Mesenchymal stem cell (in vitro differentiated cells and primary cell): ENCODE data around the gene PRR15L.

Source experiments
- DNase-seq: peaks from one replicate; pipeline ENCODE4 v3.0.0-alpha.2; 2013
- H2AFZ ChIP-seq: one replicate; pipeline ENCODE4 v1.6.1; 2013; ENCODE audit warnings: low read depth, mild to moderate bottlenecking, control low read depth, inconsistent platforms, low read length, moderate library complexity
- H2AK5ac ChIP-seq: 2 replicates; pipeline ENCODE4 v1.6.1; 2013; ENCODE audit warnings: low read length, moderate library complexity, mild to moderate bottlenecking, inconsistent platforms; ENCODE audit not compliant: severe bottlenecking
- H2BK120ac ChIP-seq: one replicate; pipeline ENCODE4 v1.6.1; 2013; ENCODE audit warnings: low read depth, mild to moderate bottlenecking, inconsistent platforms, low read length, moderate library complexity
- H2BK12ac ChIP-seq, 2 experiments: one replicate each; pipeline ENCODE4 v1.6.1; 2013; ENCODE audit warnings: inconsistent platforms in 2 of 2, low read length in 2 of 2, mild to moderate bottlenecking in 2 of 2, moderate library complexity in 2 of 2, control low read depth in 1 of 2
- H2BK15ac ChIP-seq: one replicate; pipeline ENCODE4 v1.6.1; 2013; ENCODE audit warnings: mild to moderate bottlenecking, low read depth, inconsistent platforms; ENCODE audit not compliant: poor library complexity, severe bottlenecking
- H2BK5ac ChIP-seq: 2 replicates; pipeline ENCODE4 v1.6.1; 2013; ENCODE audit warnings: low read depth, mild to moderate bottlenecking, low read length, control low read depth, inconsistent platforms; ENCODE audit not compliant: poor library complexity, severe bottlenecking
- H3K14ac ChIP-seq, 2 experiments: one replicate each; pipeline ENCODE4 v1.6.1; 2013; ENCODE audit warnings: inconsistent platforms in 2 of 2, low read length in 2 of 2, control low read depth in 1 of 2, mild to moderate bottlenecking in 1 of 2, moderate library complexity in 1 of 2
- H3K18ac ChIP-seq, 2 experiments: one replicate each; pipeline ENCODE4 v1.6.1; 2013; ENCODE audit warnings: inconsistent platforms in 2 of 2, low read length in 2 of 2, control low read depth in 1 of 2, low read depth in 1 of 2, mild to moderate bottlenecking in 1 of 2
- H3K23ac ChIP-seq, 2 experiments: one replicate each; pipeline ENCODE4 v1.6.1; 2013; ENCODE audit warnings: inconsistent platforms in 2 of 2, low read length in 2 of 2, mild to moderate bottlenecking in 2 of 2, moderate library complexity in 2 of 2, control low read depth in 1 of 2
- H3K27ac ChIP-seq: 2 replicates; pipeline ENCODE4 v1.5.1; 2013; ENCODE audit warnings: mild to moderate bottlenecking, moderate library complexity, low read length, control low read depth, inconsistent platforms; ENCODE audit not compliant: poor library complexity, severe bottlenecking
- H3K27me3 ChIP-seq, 2 experiments: 2 replicates each; pipeline versions ENCODE4 v1.6.1 to v1.7.0; 2013; ENCODE audit warnings: low read length in 2 of 2, mild to moderate bottlenecking in 2 of 2, moderate library complexity in 2 of 2, control low read depth in 1 of 2, inconsistent platforms in 1 of 2; ENCODE audit not compliant: control insufficient read depth in 1 of 2, insufficient read depth in 1 of 2
- H3K36me3 ChIP-seq, 2 experiments: 2 replicates each; pipeline versions ENCODE4 v1.6.1 to v1.7.0; 2013; ENCODE audit warnings: low read length in 2 of 2, control low read depth in 1 of 2, inconsistent platforms in 1 of 2, low read depth in 1 of 2, mild to moderate bottlenecking in 1 of 2; ENCODE audit not compliant: insufficient read depth in 2 of 2, control insufficient read depth in 1 of 2
- H3K4ac ChIP-seq, 2 experiments: one replicate each; pipeline ENCODE4 v1.6.1; 2013; ENCODE audit warnings: inconsistent platforms in 2 of 2, low read length in 2 of 2, mild to moderate bottlenecking in 2 of 2, moderate library complexity in 2 of 2, control low read depth in 1 of 2, low read depth in 1 of 2
- H3K4me1 ChIP-seq: 2 replicates; pipeline ENCODE4 v1.6.1; 2013; ENCODE audit warnings: low read depth, low read length, control low read depth; ENCODE audit not compliant: control insufficient read depth, insufficient read depth
- H3K4me2 ChIP-seq: 2 replicates; pipeline ENCODE4 v1.6.1; 2013; ENCODE audit warnings: low read length, mild to moderate bottlenecking, inconsistent platforms; ENCODE audit not compliant: poor library complexity, severe bottlenecking
- H3K4me3 ChIP-seq, 2 experiments: 2 replicates each; pipeline versions ENCODE4 v1.5.1 to v1.7.0; 2013; ENCODE audit warnings: low read length in 2 of 2, mild to moderate bottlenecking in 2 of 2, control low read depth in 1 of 2, low read depth in 1 of 2; ENCODE audit not compliant: insufficient read depth in 1 of 2
- H3K79me1 ChIP-seq: replicated peaks from 2 replicates; pipeline ENCODE4 v1.6.1; 2013; ENCODE audit warnings: mild to moderate bottlenecking, control low read depth, low read length, inconsistent platforms; ENCODE audit not compliant: poor library complexity, severe bottlenecking
- H3K9ac ChIP-seq: 2 replicates; pipeline ENCODE4 v1.7.0; 2013; ENCODE audit warnings: mild to moderate bottlenecking, low read length, moderate library complexity
- H3K9me3 ChIP-seq: 2 replicates; pipeline ENCODE4 v1.7.0; 2013; ENCODE audit warnings: mild to moderate bottlenecking, low read length; ENCODE audit not compliant: control insufficient read depth
- H4K8ac ChIP-seq: one replicate; pipeline ENCODE4 v1.6.1; 2013; ENCODE audit warnings: inconsistent platforms, mild to moderate bottlenecking, low read length, moderate library complexity
- H4K91ac ChIP-seq: one replicate; pipeline ENCODE4 v1.6.1; 2013; ENCODE audit warnings: mild to moderate bottlenecking, low read length, inconsistent platforms
- WGBS: methylation state at CpG from one replicate; pipeline ENCODE4 v1.1.7; 2013; ENCODE audit warnings: mixed read lengths; 5-methylcytosine and 5-hydroxymethylcytosine counted together

PRR15L gene

DNA sequence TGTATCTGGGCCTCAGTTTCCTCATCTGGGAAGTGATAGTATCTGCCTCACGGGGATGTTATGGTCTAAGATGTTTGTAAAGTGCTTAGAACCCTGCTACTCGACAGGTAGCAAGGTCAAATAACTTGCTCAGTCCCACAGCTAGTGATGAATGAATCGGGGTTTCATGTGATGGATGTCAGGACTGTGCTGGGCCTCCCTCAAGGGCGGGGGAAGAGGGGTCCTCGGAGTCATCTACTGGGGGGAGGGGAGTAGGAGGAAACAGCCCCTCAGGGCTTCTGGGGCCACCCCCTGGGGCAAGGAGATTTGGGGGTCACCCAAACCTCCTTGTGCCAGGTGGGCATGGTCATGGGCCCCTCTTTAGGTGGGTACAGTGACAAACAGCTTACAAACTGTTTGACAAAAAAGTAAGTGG is 15.6 kb downstream of the PRR15L start:
- 59% methylated on average over 5 of the region's 5 CpGs for WGBS
- H3K9me3 ChIP-seq: no peaks in the 10 kb centered on the region

DNA sequence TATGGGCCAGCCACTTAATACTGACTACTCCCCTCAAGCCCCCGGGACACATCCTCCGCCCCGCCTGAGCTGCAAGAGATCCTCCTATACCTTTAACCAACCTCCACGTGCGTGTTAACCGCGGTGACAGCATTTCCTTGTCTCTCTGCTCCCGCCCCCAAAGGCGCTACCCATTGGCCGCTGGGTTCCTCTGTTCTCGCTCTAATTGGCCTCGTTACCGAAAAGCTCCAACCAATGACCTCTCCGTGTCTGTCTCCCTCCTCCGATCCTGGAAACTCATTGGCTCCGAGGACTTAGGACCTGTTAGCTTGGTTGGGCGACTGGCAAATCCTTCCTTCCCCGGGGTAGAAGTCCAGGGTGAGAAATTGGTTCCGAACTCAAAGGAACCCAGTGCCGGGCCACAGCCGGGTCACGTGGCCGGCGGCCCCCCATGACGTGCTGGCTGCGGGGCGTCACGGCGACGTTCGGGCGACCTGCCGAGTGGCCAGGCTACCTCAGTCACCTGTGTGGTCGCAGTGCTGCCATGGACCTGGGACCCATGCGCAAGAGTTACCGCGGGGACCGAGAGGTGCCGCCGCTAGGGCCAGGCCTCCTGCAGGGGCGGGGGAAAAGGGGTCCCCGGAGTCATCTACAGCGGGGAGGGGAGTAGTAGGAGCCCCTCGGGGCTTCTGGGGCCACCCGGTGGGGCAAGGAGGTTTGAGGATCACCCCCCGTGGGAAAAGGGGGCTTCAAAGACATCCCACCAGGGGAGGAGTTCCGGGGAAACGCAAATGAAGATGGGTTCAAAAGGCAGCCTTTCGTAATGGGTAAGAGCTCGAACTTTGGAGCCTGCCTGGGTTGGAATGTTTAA is 16.2 kb downstream of the PRR15L start, which contains the start of gene PNPO:
TSS of gene PNPO (plus strand) at position 326 of the 850 bp plus-strand sequence. CDS start at position 431, 105 bp downstream.
- H2BK15ac ChIP-seq: no peak within 1 kb of the TSS
- peak within 1 kb of the TSS; percentile 19 for H2BK120ac ChIP-seq
- peak within 1 kb of the TSS; percentile 71 to 95 for H3K4me3 ChIP-seq
- H3K14ac ChIP-seq: peak within 1 kb of the TSS in 1 of 2 experiments; percentile 53
- peaks cover 12% of the 10 kb centered on the region for H3K4me1 ChIP-seq
- peak; percentile 95 for DNase-seq
- no peak within 1 kb of the TSS for H3K27ac ChIP-seq
- peak within 1 kb of the TSS; percentile 74 for H4K8ac ChIP-seq
- no peak within 1 kb of the TSS for H2BK5ac ChIP-seq
- H2AK5ac ChIP-seq: peak within 1 kb of the TSS; percentile 38
- H3K23ac ChIP-seq: no peak within 1 kb of the TSS
- H3K9me3 ChIP-seq: no peaks in the 10 kb centered on the region
- peak within 1 kb of the TSS; percentile 95 for H3K9ac ChIP-seq
- no peak within 1 kb of the TSS for H2BK12ac ChIP-seq
- H3K36me3 ChIP-seq: peaks cover 18 to 28% of the 10 kb centered on the region in 2 experiments
- no peaks in the 10 kb centered on the region for H3K79me1 ChIP-seq
- 56% methylated on average over 50 of the region's 50 CpGs for WGBS
- no peaks in the 10 kb centered on the region for H3K27me3 ChIP-seq
- H3K4me2 ChIP-seq: peak within 1 kb of the TSS; percentile 57
- H2AFZ ChIP-seq: peak within 1 kb of the TSS; percentile 66
- H3K18ac ChIP-seq: peak within 1 kb of the TSS in 1 of 2 experiments; percentile 71
- H3K4ac ChIP-seq: no peak within 1 kb of the TSS
- no peak within 1 kb of the TSS for H4K91ac ChIP-seq

More for the DNA sequence above, 15.6 kb downstream of the PRR15L start:
- Histone ChIP-seq H3K23ac (no peak overlapping the region), H2AK5ac (no peak overlapping the region), H2BK15ac (no peak overlapping the region), H3K27ac (no peak overlapping the region), H4K8ac (no peak overlapping the region), H3K4ac (no peak overlapping the region), H3K18ac (no peak overlapping the region), H3K4me1 (peaks cover 12% of the 10 kb centered on the region), H3K4me3 (peak overlapping the region; percentile 71 to 95), H3K36me3 (peaks cover 20 to 30% of the 10 kb centered on the region in 2 experiments), H4K91ac (no peak overlapping the region), H2BK12ac (no peak overlapping the region), H3K14ac (no peak overlapping the region), H2AFZ (no peak overlapping the region), H3K27me3 (no peaks in the 10 kb centered on the region), H2BK120ac (no peak overlapping the region), H3K9ac (peak overlapping the region; percentile 95), H2BK5ac (no peak overlapping the region), H3K79me1 (no peaks in the 10 kb centered on the region), H3K4me2 (peak overlapping the region; percentile 57)
- no peak for DNase-seq

DNA sequence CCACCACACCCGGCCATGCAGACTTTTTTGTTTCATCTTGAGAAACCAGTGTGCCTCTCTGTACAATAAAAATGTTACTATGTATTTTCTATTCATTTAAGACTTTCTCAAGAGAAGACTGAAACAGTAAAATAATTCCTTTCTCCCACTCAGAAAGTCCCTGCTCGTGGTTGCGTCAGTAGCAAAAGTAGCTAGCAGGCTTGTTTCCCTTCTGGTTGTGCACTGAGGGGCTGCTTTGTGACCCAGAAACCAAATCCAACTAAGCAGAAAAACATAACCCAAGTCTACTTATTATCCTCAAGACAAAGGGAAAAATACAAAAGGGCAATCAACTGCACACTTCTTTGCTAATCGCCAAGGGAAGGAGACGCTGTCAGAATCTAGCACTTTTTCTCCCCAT is 19.7 kb downstream of the PRR15L start:
- Histone ChIP-seq H3K14ac (no peak overlapping the region), H3K27me3 (no peaks in the 10 kb centered on the region), H2BK120ac (no peak overlapping the region), H3K4ac (no peak overlapping the region), H2AK5ac (no peak overlapping the region), H4K8ac (no peak overlapping the region), H3K18ac (no peak overlapping the region), H3K4me3 (no peak overlapping the region), H2BK15ac (no peak overlapping the region), H3K79me1 (no peaks in the 10 kb centered on the region), H3K36me3 (no peaks in the 10 kb centered on the region), H3K9me3 (no peaks in the 10 kb centered on the region), H2AFZ (no peak overlapping the region), H3K4me2 (no peak overlapping the region), H3K27ac (no peak overlapping the region), H4K91ac (no peak overlapping the region), H3K9ac (no peak overlapping the region), H3K23ac (no peak overlapping the region), H3K4me1 (peaks cover 11% of the 10 kb centered on the region), H2BK12ac (no peak overlapping the region), H2BK5ac (no peak overlapping the region)
- DNase-seq: no peak
- WGBS: 96% methylated on average over 4 of the region's 5 CpGs

DNA sequence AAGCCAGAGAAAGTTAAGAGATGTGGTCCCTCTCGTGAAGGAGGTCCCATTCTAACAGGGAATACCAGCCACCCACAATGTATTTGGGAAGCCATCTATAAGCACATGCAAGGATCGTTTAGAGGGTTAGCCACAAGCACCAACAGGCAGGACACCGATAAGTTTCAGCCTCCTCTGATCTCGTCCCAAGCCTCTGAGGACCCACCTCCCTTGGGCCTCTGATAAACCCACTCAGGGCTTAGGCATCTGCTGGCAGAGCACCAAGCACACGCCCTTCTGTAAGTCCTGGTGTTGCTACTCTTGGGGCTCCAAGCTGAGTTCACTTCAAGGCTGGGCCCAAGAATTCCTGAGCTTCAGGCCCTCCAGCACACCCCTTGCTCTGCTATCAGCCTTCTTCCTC is 21.7 kb downstream of the PRR15L start:
- Histone ChIP-seq H4K91ac (no peak overlapping the region), H3K4me1 (peaks cover 5% of the 10 kb centered on the region), H2AK5ac (no peak overlapping the region), H3K4ac (no peak overlapping the region), H2BK12ac (no peak overlapping the region), H4K8ac (peak overlapping the region; percentile 29), H3K18ac (no peak overlapping the region), H3K79me1 (no peaks in the 10 kb centered on the region), H3K27me3 (no peaks in the 10 kb centered on the region), H2BK5ac (no peak overlapping the region), H3K23ac (no peak overlapping the region), H3K27ac (no peak overlapping the region), H3K36me3 (peaks cover 0 to 3% of the 10 kb centered on the region in 2 experiments), H2BK15ac (no peak overlapping the region), H3K4me3 (no peak overlapping the region), H2AFZ (peak overlapping the region; percentile 5), H3K4me2 (no peak overlapping the region), H3K9ac (no peak overlapping the region), H3K14ac (no peak overlapping the region), H3K9me3 (no peaks in the 10 kb centered on the region), H2BK120ac (no peak overlapping the region)
- peak; percentile 43 for DNase-seq
- 63% methylated on average over 5 of the region's 5 CpGs for WGBS
